HG03175 (cell line): ENCODE data around the gene SLC10A7.

Experiments
- ATAC-seq: cut with Tn5 transposase; IDR thresholded peaks from one replicate; pipeline ENCODE4 v1.9.1; 2021; ENCODE audit warnings: mild to moderate bottlenecking, moderate library complexity; ENCODE audit not compliant: unreplicated experiment

The SLC10A7 gene

GRCh38 chr4:146317783-146318182, 204.0 kb downstream of the SLC10A7 start:
- ATAC-seq: no peak

DNA sequence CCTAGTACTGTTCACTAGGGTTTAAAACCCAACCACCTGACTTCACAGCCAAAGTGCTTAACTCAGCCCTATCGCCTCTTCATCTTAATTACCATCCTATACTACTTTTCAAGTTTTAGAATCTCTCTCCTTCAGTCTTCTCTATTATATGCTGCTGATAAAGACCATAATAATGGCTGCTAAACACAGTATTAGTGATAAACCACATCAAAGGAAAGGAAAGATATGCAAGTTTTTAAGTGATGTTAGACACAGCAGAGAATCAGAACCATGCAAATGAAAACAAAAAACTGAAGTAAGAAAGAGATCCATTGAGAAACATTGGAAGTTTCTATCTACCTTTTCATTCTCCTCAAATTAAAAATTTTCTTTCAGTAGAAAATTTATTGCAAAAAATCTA, 206.6 kb downstream of the SLC10A7 start:
- no peak for ATAC-seq

- no peak for ATAC-seq
These were observed 210.3 kb downstream of the SLC10A7 start for GRCh38 chr4:146311238-146311970.

DNA sequence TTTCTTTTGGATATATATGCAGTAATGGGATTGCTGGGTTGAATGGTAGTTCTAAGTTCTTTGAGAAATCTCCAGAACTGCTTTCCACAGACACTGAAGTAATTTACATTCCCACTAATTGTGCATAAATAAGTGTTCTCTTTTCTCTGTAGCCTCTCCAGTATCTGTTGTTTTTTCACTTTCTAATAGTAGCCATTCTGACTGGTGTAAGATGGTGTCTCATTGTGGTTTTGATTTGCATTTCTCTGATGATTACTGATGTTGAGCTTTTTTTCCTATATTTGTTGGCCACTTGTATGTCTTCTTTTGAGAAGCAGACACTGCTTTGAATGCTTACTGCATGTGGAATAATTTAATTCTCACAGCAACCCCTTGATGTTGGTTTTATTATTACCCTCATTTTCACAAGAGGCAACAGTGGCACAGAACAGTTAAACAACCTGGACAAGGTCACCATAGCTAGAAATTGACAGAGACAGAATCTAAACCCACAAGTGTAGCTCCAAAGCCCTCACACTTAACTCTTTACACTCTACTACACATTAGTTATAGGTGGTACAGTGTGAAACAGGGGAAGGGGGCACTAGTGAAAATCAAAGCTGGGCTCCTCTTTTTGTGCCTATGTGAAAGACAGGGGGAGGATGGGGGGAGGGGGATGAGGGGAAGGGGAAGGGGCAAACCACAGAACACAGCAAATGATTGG, 211.3 kb downstream of the SLC10A7 start:
- ATAC-seq: peak; percentile 91

- ATAC-seq: no peak
These were observed 212.8 kb downstream of the SLC10A7 start for GRCh38 chr4:146308951-146309350.

- no peak for ATAC-seq
These were observed 218.9 kb downstream of the SLC10A7 start for GRCh38 chr4:146302822-146303221.

DNA sequence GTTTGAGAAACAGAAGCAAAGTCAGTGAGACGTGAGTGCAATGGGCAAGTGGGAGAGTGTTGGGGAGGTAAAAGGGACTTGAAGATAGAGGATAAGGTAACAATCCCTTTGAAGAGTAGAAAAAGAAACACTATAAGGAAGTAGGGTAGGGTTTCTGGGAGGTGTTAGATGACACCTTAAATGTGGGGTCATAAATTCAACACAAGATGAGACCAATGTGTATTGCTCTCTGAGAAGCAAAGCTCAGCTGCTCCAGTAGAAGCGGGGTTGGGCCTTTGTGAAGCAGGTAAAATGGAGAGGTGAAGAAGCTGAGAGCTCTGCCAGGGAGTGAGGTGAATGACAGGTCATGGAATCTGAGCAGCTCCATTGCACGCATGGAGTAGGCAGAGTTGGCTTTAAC, 222.1 kb downstream of the SLC10A7 start:
- ATAC-seq: no peak

DNA sequence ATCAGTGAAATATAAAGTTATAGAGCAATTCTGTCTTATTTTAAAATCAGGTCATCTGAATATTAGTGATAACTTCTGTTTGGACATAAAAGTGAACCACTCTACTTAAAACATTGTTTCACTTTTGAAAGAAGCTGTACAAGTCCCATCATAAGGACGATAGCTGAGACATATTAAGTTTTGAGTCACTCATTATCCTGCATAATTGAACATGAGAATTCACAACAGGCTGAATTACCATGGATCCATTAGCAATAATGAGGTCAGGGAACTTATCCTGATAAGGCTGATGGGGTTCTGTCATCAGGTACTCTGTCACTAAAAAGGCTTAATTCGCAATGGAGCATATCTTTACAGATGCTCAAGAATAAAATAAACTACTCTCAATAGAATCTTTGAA, 227.0 kb downstream of the SLC10A7 start:
- no peak for ATAC-seq

GRCh38 chr4:146292508-146292907, 229.2 kb downstream of the SLC10A7 start:
- no peak for ATAC-seq

- ATAC-seq: no peak
These were observed 230.4 kb downstream of the SLC10A7 start for GRCh38 chr4:146291313-146291712.

DNA sequence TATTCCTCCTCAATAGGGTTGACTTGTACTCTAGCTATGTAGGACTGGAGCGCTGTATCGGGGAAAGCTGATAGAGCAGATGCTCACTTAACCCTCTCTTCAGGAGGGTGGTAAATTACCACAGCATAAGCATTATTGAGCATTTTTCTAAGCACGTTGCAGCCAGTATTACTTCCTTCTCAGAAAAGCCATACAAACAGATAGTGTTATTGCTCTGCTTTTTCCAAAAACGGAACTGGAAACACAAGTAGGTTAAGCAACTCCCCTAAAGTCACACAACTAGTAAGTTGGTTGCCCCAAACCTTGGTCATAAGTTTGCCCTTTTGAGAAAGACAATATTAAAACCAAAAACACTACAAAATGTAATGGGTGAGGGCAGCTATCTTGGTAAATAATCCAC, 233.5 kb downstream of the SLC10A7 start:
- no peak for ATAC-seq

- no peak for ATAC-seq
These were observed 236.7 kb downstream of the SLC10A7 start for GRCh38 chr4:146285037-146285436.

GRCh38 chr4:146283758-146284651, 237.7 kb downstream of the SLC10A7 start:
- no peak for ATAC-seq

DNA sequence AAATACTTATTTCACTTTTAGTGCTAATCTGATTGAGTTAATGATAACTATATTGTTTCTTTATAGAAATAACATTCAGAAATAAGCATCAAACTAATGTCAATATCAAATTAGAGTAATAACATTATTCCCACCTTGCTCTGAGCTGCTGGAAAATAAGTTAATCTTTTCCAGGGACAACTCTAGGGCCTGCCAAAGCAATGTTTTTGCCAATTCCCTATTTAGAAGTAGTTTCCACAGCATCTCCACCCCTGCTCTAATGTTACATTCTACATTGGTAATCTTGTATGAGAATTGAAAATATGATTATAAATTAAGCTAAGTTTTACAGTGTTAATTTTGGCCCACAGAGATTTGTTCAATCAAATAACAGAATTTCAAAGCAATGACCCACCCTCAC, 239.1 kb downstream of the SLC10A7 start:
- ATAC-seq: no peak

DNA sequence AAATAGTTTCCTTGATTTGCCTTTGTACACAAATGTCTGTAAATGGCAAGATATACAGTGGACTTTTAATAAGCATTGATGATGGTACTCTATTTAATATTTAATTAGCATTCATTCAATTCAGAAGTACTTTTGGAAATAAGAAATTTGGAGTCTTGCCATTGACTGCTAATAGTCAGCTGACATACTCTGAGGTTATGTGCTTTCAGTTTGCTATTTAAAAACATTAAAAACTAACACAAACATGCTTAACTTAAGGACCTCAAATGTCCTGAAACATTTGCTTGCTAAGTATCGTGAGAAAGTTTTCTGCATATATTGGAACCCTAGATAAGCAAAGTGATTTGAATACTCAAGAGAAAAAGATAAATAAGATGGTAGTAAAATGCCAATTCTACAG, 242.8 kb downstream of the SLC10A7 start:
- ATAC-seq: no peak

GRCh38 chr4:146275370-146275769, 246.4 kb downstream of the SLC10A7 start:
- no peak for ATAC-seq

GRCh38 chr4:146274774-146275173, 247.0 kb downstream of the SLC10A7 start:
- ATAC-seq: no peak

DNA sequence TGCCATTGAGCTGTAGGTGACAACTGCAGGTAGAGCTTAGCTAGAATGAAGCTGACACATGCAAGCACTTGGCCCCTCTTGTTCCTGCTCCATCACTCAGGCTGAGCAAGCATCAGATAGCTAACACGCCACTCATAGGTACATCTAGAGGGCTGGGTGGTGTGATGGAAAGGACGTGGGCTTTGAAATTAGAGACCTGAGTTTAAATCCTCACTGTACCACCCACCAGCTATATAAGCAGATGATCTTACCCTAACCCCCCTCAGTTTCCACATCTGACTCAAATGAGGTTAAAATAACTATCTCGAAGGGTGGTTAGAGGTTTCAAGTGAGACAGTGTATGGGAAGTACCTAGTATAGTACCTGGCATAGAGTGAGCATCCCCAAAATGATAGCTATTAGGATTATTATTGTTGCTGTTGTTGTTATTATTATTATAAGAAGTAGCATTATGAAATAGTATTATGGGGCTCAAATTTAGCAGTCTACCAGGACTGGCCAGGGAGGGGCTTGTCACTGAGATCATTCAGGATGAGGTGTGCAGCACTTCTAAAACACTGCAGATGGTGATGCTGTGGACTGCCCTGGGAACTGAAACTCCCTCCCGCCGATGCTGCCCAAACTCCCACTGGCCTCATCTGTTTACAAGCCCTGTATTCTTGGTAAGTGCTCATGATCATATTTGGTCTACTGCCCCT, 248.4 kb downstream of the SLC10A7 start:
- ATAC-seq: peak; percentile 60

DNA sequence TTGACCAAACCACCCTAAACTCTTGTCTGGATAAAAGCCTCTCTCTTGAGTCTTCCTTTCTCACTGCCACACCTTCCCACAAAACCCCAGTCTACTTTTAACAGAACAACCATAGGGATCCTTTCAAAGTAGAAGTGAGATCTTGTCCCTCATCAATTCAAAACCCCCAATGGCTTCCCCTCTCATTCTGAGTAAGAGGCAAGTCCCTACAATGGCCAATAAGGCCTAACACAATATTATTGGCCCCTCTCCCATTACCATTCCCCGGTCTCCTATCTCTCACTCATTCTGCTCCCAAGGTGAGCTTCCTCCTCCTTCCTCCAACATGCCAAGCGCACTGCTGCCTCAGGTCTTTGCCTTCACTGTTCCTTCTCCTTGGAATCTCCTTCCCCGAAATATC, 250.3 kb downstream of the SLC10A7 start:
- no peak for ATAC-seq

DNA sequence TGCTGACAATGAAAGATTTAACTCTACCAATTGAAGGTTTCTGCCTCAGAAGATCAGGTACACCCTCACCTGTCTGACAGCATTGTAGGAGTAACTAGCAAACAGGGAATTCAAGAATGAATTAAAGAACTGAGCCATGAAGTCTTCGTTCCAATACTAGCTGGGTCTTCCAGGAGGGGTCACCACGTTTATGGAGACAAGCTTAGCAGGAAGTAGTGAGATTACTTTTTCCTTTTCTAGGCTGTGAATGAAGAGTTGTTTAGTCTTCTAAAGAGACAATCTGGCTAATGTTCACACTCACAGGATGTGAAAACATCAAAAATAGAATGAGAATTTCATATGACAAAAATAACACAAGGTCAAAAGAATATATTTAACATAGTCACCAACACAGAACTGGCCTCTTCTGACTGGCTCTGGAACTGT, 252.5 kb downstream of the SLC10A7 start:
- ATAC-seq: peak; percentile 64

- ATAC-seq: no peak
These were observed 253.9 kb downstream of the SLC10A7 start for GRCh38 chr4:146267826-146268225.
